ENCODE measurements around the gene OR10D3. TPM values are rescaled to one million over a fixed set of nuclear protein-coding genes. Genes with fewer than 3 reads are reported as not detected.

The OR10D3 gene
- total and polyA plus RNA-seq, 2 experiments from 2014 or later = not detected

GRCh38 chr11:124152770-124153407, 30.3 kb upstream of the OR10D3 start:
- Histone ChIP-seq H3K9me3 (ENCODE audit: low read depth) (no peaks in the 10 kb centered on the region), H3K4me1 (ENCODE audit: insufficient read depth) (no peaks in the 10 kb centered on the region), H4K20me1 (ENCODE audit: insufficient read depth) (no peaks in the 10 kb centered on the region), H3F3A (ENCODE audit: insufficient read depth) (no peaks in the 10 kb centered on the region), H3K36me3 (ENCODE audit: low read depth) (no peaks in the 10 kb centered on the region), H3K9me2 (ENCODE audit: insufficient read depth) (no peaks in the 10 kb centered on the region), H2AFZ (no peak overlapping the region), H3K27me3 (replicated peaks; ENCODE audit: insufficient read depth) (no peaks in the 10 kb centered on the region; the same call in 1 of the 2 replicates), H3K9ac (no peak overlapping the region), H3K4me3 (no peak overlapping the region), H3K4me2 (ENCODE audit: unreplicated experiment) (no peak overlapping the region), H3K79me2 (ENCODE audit: insufficient read depth) (no peaks in the 10 kb centered on the region), H3K27ac (no peak overlapping the region)
- in situ Hi-C loops (cut with MboI) = no loop called here
- 19 to 26% methylated on average over 3 of the region's 3 CpGs for WGBS, 2 experiments (ENCODE audit: low coverage in 1 of 2, low lambda C conversion rate in 2 of 2, missing lambda C conversion rate in 2 of 2)
- DNase-seq = no peak
- TF ChIP-seq EZH2 (IDR thresholded peaks at IDR 0.05; ENCODE audit: insufficient read depth, poor library complexity, severe bottlenecking) = no peak
- TF ChIP-seq EZH2phosphoT487 (IDR thresholded peaks at IDR 0.05; ENCODE audit: insufficient read depth, low read depth) = no peak

- H3K4me1 ChIP-seq (ENCODE audit: insufficient read depth) = no peaks in the 10 kb centered on the region
- H3K4me3 ChIP-seq = no peak overlapping the region
- TF ChIP-seq EZH2phosphoT487 (IDR thresholded peaks at IDR 0.05; ENCODE audit: insufficient read depth, low read depth) = no peak
- no peak overlapping the region for H3K27ac ChIP-seq
- H3K9me2 ChIP-seq (ENCODE audit: insufficient read depth) = no peaks in the 10 kb centered on the region
- no peaks in the 10 kb centered on the region; the same call in 1 of the 2 replicates for H3K27me3 ChIP-seq (replicated peaks; ENCODE audit: insufficient read depth)
- DNase-seq = no peak
- no peaks in the 10 kb centered on the region for H3K36me3 ChIP-seq (ENCODE audit: low read depth)
- no peak overlapping the region for H3K4me2 ChIP-seq (ENCODE audit: unreplicated experiment)
- H3K9ac ChIP-seq = no peak overlapping the region
- 40 to 44% methylated on average over 2 of the region's 2 CpGs for WGBS, 2 experiments (ENCODE audit: low coverage in 1 of 2, low lambda C conversion rate in 2 of 2, missing lambda C conversion rate in 2 of 2)
- H4K20me1 ChIP-seq (ENCODE audit: insufficient read depth) = no peaks in the 10 kb centered on the region
- H3F3A ChIP-seq (ENCODE audit: insufficient read depth) = no peaks in the 10 kb centered on the region
- no peaks in the 10 kb centered on the region for H3K9me3 ChIP-seq (ENCODE audit: low read depth)
- in situ Hi-C loops (cut with MboI) = no loop called here
- no peak overlapping the region for H2AFZ ChIP-seq
- H3K79me2 ChIP-seq (ENCODE audit: insufficient read depth) = no peaks in the 10 kb centered on the region
These were observed 29.3 kb upstream of the OR10D3 start for GRCh38 chr11:124153821-124154220.

- Histone ChIP-seq H3K9ac (no peak overlapping the region), H3F3A (ENCODE audit: insufficient read depth) (no peaks in the 10 kb centered on the region), H3K4me3 (no peak overlapping the region), H3K27ac (no peak overlapping the region), H4K20me1 (ENCODE audit: insufficient read depth) (no peaks in the 10 kb centered on the region), H2AFZ (no peak overlapping the region), H3K4me2 (ENCODE audit: unreplicated experiment) (no peak overlapping the region), H3K79me2 (ENCODE audit: insufficient read depth) (no peaks in the 10 kb centered on the region), H3K9me2 (ENCODE audit: insufficient read depth) (no peaks in the 10 kb centered on the region), H3K27me3 (replicated peaks; ENCODE audit: insufficient read depth) (no peaks in the 10 kb centered on the region), H3K4me1 (ENCODE audit: insufficient read depth) (no peaks in the 10 kb centered on the region), H3K36me3 (ENCODE audit: low read depth) (no peaks in the 10 kb centered on the region), H3K9me3 (ENCODE audit: low read depth) (no peaks in the 10 kb centered on the region)
- TF ChIP-seq EZH2 (IDR thresholded peaks at IDR 0.05; ENCODE audit: insufficient read depth, poor library complexity, severe bottlenecking) = no peak
- in situ Hi-C loops (cut with MboI) = no loop called here
- no peak for DNase-seq
These were observed 23.7 kb upstream of the OR10D3 start for GRCh38 chr11:124159481-124159880.

GRCh38 chr11:124160986-124161385, 22.2 kb upstream of the OR10D3 start:
- H4K20me1 ChIP-seq (ENCODE audit: insufficient read depth) = no peaks in the 10 kb centered on the region
- WGBS, 2 experiments (ENCODE audit: low coverage in 1 of 2, low lambda C conversion rate in 2 of 2, missing lambda C conversion rate in 2 of 2) = 46 to 54% methylated on average over 5 of the region's 5 CpGs
- no peaks in the 10 kb centered on the region for H3K27me3 ChIP-seq (replicated peaks; ENCODE audit: insufficient read depth)
- no peak overlapping the region for H2AFZ ChIP-seq
- in situ Hi-C loops (cut with MboI) = no loop called here
- H3F3A ChIP-seq (ENCODE audit: insufficient read depth) = no peaks in the 10 kb centered on the region
- H3K36me3 ChIP-seq (ENCODE audit: low read depth) = no peaks in the 10 kb centered on the region
- no peak overlapping the region for H3K4me3 ChIP-seq
- H3K4me1 ChIP-seq (ENCODE audit: insufficient read depth) = no peaks in the 10 kb centered on the region
- H3K79me2 ChIP-seq (ENCODE audit: insufficient read depth) = no peaks in the 10 kb centered on the region
- no peak overlapping the region for H3K4me2 ChIP-seq (ENCODE audit: unreplicated experiment)
- no peaks in the 10 kb centered on the region for H3K9me3 ChIP-seq (ENCODE audit: low read depth)
- TF ChIP-seq EZH2 (IDR thresholded peaks at IDR 0.05; ENCODE audit: insufficient read depth, poor library complexity, severe bottlenecking) (no peak), EZH2phosphoT487 (IDR thresholded peaks at IDR 0.05; ENCODE audit: insufficient read depth, low read depth) (no peak)
- H3K9ac ChIP-seq = no peak overlapping the region
- no peak for DNase-seq
- no peak overlapping the region for H3K27ac ChIP-seq
- H3K9me2 ChIP-seq (ENCODE audit: insufficient read depth) = no peaks in the 10 kb centered on the region

DNA sequence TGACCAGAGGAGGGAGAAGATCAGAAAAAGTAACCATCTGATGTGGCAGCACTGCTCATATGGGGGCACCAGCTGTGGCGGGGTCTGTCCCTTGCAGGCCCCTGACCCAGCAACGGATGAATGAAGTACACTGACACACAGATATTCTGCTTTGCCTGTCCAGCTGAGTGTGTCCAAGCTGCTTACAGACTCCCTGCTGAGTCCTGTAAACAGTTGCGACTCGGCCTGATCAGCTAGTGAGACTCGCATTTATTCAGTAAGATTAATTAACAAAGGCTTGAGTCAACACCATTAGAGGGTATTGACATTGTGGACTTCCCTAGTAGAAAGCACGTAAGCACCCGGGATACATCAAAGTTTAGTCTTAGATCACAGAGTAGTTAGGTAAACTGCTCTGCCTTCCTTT, 15.3 kb upstream of the OR10D3 start:
- no peak overlapping the region for H3K4me3 ChIP-seq
- 50 to 52% methylated on average over 7 of the region's 7 CpGs for WGBS, 2 experiments (ENCODE audit: low coverage in 1 of 2, low lambda C conversion rate in 2 of 2, missing lambda C conversion rate in 2 of 2)
- no peak overlapping the region for H2AFZ ChIP-seq
- in situ Hi-C loops (cut with MboI) = no loop called here
- H3K9me3 ChIP-seq (ENCODE audit: low read depth) = no peaks in the 10 kb centered on the region
- no peak for DNase-seq
- H3K27ac ChIP-seq = no peak overlapping the region
- H3K9me2 ChIP-seq (ENCODE audit: insufficient read depth) = no peaks in the 10 kb centered on the region
- no peaks in the 10 kb centered on the region for H3F3A ChIP-seq (ENCODE audit: insufficient read depth)
- no peak overlapping the region for H3K9ac ChIP-seq
- no peaks in the 10 kb centered on the region for H3K27me3 ChIP-seq (replicated peaks; ENCODE audit: insufficient read depth)
- H4K20me1 ChIP-seq (ENCODE audit: insufficient read depth) = no peaks in the 10 kb centered on the region
- H3K4me1 ChIP-seq (ENCODE audit: insufficient read depth) = no peaks in the 10 kb centered on the region
- TF ChIP-seq EZH2 (IDR thresholded peaks at IDR 0.05; ENCODE audit: insufficient read depth, poor library complexity, severe bottlenecking) = no peak
- H3K36me3 ChIP-seq (ENCODE audit: low read depth) = no peaks in the 10 kb centered on the region
- H3K79me2 ChIP-seq (ENCODE audit: insufficient read depth) = no peaks in the 10 kb centered on the region
- no peak overlapping the region for H3K4me2 ChIP-seq (ENCODE audit: unreplicated experiment)
